Measurements from ENCODE around the gene STX8.
"Not testable (repeated sequence)": the region's sequence is repeated elsewhere in the genome, so short reads cannot be mapped to it uniquely, and the experiment has no call there.

STX8 gene, protein sequence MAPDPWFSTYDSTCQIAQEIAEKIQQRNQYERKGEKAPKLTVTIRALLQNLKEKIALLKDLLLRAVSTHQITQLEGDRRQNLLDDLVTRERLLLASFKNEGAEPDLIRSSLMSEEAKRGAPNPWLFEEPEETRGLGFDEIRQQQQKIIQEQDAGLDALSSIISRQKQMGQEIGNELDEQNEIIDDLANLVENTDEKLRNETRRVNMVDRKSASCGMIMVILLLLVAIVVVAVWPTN

DNA sequence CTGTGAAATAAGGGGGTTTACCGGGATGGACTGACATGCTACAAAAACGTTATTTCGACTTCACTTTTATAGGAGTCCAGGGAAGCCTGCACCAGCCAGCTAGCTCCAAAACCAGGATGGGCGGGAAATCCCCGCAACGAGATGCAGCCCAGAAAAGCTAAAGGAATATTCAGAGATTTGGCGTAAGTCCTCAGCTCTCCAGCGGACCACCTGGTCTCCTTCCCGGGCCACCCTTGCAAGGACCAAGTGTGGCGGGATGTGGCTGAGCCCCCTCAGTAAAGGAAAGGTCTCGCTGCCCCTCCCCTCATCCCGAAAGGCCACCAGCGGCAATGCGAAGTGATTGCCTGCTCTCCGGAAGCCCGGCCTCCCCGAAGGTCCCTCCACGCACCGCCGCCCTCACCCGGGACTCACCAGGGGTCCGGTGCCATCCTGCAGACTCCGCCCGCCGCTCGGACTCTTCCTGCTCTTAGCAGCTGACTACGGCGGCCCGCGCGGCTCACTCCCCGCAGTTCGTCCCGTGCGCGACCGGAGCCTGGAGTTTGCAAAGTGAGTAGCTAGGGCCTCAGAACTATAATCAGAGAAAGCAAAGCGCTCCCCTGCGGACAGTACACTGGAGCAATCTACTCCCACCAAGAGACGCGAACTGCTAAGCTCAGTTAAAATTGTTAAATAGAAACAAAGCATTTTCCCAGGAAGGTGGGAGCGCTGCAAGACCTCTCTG lies at the start of gene STX8:
TSS of gene STX8 (minus strand) at position 440 of the 721 bp plus-strand sequence. CDS start at position 428, 12 bp downstream.
- in situ Hi-C loops (cut with MboI; ENCODE audit: low pct_unique_long_range_greater_than_20kb, low sequenced_read_pairs), result no loop called here
- DNase-seq, result peak; percentile 89

DNA sequence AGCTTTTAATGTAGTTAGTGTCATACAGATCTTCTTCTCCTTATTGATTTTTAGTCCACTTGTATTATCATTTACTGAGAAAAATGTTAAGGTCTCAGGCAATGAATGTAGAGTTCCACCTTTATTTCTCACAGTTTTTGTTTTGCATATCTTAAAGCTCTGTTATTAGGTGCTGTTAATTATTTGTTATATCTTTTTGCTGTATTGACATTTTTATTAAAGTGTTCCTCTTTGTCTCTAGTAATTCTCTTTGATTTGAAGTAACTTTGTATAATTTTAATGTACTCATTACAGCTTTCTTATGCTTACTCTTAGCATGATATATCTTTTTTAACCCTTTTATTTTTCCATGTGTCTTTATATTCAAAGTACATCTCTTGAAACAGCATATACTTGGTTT lies 47.3 kb upstream of the STX8 start:
- in situ Hi-C loops (cut with MboI; ENCODE audit: low pct_unique_long_range_greater_than_20kb, low sequenced_read_pairs), result no loop called here
- no peak for DNase-seq

GRCh38 chr17:9615486-9615885 lies 39.9 kb upstream of the STX8 start:
- no peak for DNase-seq
- in situ Hi-C loops (cut with MboI; ENCODE audit: low pct_unique_long_range_greater_than_20kb, low sequenced_read_pairs), result no loop called here

DNA sequence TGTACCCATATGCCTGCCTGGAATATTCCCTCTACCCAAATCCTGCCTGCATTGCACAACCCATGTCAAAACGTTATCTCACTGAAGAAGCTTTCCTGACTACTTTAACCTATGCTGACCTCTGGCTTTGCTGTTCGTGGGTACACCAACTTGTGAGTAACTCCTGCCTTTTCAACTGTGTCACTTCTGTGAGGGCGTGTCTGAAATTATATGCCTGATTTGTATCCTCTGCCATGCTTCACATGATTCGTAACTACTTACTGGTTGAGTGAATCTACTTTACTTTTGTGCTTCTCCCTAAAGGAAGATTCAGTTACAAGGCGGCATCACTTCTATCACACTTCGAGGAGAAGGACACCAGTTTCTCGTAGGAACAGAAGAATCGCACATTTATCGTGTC lies 36.4 kb upstream of the STX8 start:
- in situ Hi-C loops (cut with MboI; ENCODE audit: low pct_unique_long_range_greater_than_20kb, low sequenced_read_pairs), result no loop called here
- DNase-seq, result no peak

GRCh38 chr17:9611557-9611956 lies 35.9 kb upstream of the STX8 start:
- in situ Hi-C loops (cut with MboI; ENCODE audit: low pct_unique_long_range_greater_than_20kb, low sequenced_read_pairs), result no loop called here
- no peak for DNase-seq

- in situ Hi-C loops (cut with MboI; ENCODE audit: low pct_unique_long_range_greater_than_20kb, low sequenced_read_pairs); DNase-seq: not testable (repeated sequence)
These were observed 31.4 kb upstream of the STX8 start for GRCh38 chr17:9607058-9607457.

DNA sequence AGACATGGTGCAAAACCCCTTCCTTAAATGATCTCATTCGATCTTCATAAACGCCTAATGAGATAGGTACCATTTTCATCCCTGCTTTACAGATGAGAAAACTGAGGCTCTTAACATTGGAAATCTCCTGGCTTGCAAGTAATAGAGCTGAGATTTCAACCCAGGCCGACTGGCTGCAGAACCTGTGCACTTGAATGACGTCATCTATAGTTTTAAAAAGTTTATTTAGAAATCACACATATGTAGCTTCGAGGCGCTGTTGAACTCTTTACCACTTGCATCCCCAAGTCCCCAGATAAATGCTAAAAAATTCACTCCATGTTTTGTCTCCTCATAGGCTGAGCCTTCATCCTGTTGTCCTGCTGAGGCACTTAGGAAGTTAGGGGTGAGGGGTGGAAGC lies 30.8 kb upstream of the STX8 start:
- in situ Hi-C loops (cut with MboI; ENCODE audit: low pct_unique_long_range_greater_than_20kb, low sequenced_read_pairs), result no loop called here
- DNase-seq, result no peak

GRCh38 chr17:9604583-9604982 lies 29.0 kb upstream of the STX8 start:
- DNase-seq; in situ Hi-C loops (cut with MboI; ENCODE audit: low pct_unique_long_range_greater_than_20kb, low sequenced_read_pairs): not testable (repeated sequence)

GRCh38 chr17:9598661-9599060 lies 23.0 kb upstream of the STX8 start:
- DNase-seq, result no peak
- in situ Hi-C loops (cut with MboI; ENCODE audit: low pct_unique_long_range_greater_than_20kb, low sequenced_read_pairs), result no loop called here

DNA sequence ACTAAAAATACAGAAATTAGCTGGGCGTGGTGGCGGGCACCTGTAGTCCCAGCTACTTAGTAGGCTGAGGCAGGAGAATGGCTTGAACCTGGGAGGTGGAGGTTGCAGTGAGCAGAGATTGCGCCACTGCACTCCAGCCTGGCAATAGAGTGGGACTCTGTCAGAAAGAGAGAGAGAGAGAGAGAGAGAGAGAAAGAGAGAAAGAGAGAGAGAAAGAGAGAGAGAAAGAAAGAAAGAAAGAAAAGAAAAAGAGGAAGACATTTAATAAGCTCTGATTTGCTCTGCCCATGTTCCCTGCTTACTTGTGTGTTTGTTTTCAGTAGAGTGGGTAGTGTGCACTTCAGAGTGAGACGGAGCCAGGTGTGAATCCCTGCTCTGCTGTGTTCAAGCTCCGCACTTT lies 22.0 kb upstream of the STX8 start:
- DNase-seq, result not testable (repeated sequence)

GRCh38 chr17:9594065-9594464 lies 18.4 kb upstream of the STX8 start:
- no peak for DNase-seq
- in situ Hi-C loops (cut with MboI; ENCODE audit: low pct_unique_long_range_greater_than_20kb, low sequenced_read_pairs), result no loop called here

More for the DNA sequence above, 22.0 kb upstream of the STX8 start:
- in situ Hi-C loops (cut with MboI; ENCODE audit: low pct_unique_long_range_greater_than_20kb, low sequenced_read_pairs), result not testable (repeated sequence)

- in situ Hi-C loops (cut with MboI; ENCODE audit: low pct_unique_long_range_greater_than_20kb, low sequenced_read_pairs), result no loop called here
- DNase-seq, result no peak
These were observed 12.5 kb upstream of the STX8 start for GRCh38 chr17:9587969-9588656.

DNA sequence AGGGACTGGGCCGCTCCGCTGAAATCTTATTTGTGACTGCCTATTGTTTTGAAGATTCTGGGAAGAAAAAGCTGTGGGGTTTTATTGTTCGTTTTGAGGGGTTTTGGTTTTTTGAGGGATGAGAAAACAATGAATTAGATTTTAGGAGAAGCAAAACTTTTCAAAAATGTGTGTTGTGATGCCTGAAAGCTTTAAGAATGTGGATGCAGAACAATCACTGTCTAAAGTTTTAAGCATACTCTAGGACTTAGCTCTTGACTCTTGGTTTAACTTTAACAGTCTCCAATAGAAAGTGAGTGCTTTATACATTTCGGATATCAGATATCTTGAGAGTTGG lies 1.7 kb upstream of the STX8 start:
- in situ Hi-C loops (cut with MboI; ENCODE audit: low pct_unique_long_range_greater_than_20kb, low sequenced_read_pairs), result no loop called here
- no peak for DNase-seq

GRCh38 chr17:9576521-9577372 lies 1.1 kb upstream of the STX8 start, which contains the start of gene CFAP52:
CFAP52 (plus strand) TSS chr17:9576642; CDS start chr17:9576696, 54 bp downstream.
- in situ Hi-C loops (cut with MboI; ENCODE audit: low pct_unique_long_range_greater_than_20kb, low sequenced_read_pairs), result no loop called here
- DNase-seq, result peak; percentile 77

DNA sequence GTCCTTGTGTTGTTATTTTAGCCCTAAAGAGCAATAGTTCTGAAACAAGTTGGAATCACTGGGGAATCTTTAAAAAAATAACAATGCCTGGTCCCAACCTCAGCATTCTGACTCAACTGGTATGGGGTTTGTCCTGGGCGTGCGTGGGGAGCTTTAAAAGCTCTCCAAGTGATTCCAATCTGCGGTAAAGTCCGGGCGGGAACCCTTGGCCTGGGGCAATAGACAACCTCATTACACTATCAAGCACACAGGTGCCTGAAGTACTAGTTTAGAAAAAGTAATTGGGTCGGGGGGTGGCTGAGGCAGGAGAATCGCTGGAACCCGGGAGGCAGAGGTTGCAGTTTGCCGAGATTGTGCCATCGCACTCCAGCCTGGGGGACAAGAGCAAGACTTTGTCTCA lies 4.4 kb downstream of the STX8 start:
- no peak for DNase-seq
- in situ Hi-C loops (cut with MboI; ENCODE audit: low pct_unique_long_range_greater_than_20kb, low sequenced_read_pairs), result no loop called here

DNA sequence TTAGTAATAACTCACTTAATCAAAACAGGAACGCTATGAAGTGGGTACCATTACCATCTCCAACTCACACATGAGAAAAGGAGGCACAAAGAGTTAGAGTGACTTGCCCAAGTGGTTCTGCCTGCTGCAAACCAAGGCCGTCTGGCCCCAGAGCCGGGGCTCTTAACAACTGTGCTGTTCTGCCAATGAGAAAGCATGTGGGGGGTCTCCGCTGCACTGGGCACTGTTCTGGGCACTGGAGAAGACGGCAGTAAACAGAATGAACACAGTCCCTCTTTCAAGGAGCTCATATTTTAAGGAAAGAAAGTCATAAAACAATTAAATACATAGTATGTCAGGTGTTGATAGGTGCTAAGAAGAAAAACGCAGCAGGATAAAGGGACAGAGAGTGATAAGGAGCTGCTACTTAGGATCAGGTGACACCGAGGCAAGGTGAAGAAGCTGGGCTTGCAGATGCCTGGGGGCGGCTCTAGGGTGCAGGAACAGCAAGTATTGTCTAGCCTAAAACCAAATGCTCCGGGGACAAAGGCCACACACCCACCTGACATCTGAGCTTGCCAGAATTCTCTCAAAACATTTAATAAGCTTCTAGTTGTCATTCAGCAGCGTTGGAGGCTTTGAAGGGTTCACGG lies 6.5 kb downstream of the STX8 start:
- DNase-seq, result no peak
- in situ Hi-C loops (cut with MboI; ENCODE audit: low pct_unique_long_range_greater_than_20kb, low sequenced_read_pairs), result no loop called here

DNA sequence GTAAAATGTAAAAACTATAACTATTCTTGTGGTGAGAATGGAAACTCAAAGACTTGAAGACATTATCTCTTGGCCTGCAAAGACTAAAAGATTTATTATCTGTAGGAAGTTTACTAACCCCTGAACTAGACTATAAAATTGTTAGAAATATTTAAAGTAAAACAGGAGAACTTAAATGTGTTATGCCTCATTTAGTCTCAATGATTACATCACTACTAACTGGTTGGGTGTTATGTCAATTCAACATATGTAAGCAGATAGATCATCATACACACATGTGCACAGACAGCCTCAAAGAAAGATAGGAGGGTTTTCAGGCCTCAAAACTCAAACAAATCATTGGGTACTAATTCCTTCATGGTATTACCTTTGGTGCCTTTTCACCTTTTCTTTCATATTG lies 7.6 kb downstream of the STX8 start:
- in situ Hi-C loops (cut with MboI; ENCODE audit: low pct_unique_long_range_greater_than_20kb, low sequenced_read_pairs), result no loop called here
- no peak for DNase-seq

DNA sequence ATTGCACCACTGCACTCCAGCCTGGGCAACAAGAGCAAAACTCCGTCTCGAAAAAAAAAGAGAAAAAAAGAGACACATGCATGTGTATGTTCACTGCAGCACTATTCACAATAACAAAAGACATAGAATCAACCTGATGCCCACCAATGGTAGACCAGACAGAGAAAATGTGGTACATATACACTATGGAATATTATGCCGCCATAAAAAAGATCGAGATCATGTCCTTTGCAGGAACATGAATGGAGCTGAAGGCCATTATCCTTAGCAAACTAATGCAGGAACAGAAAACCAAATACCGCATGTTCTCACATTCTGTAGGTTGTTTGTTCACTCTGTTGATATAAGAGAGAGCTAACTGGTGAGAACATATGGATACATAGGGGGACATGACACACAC lies 8.9 kb downstream of the STX8 start:
- in situ Hi-C loops (cut with MboI; ENCODE audit: low pct_unique_long_range_greater_than_20kb, low sequenced_read_pairs); DNase-seq: not testable (repeated sequence)

DNA sequence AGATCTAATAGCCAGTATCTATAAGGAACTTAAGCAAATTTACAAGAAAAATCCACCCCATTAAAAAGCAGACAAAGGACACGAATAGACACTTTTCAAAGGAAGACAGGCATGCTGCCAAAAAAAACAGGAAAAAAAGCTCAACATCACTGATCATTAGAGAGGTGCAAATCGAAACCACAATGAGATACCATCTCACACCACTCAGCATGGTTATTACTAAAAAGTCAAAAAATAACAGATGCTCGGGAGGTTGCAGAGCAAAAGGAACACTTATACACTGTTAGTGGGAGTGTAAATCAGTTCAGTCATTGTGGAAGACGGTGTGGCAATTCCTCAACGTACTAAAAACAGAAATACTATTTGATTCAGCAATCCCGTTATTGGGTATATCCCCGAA lies 9.6 kb downstream of the STX8 start:
- DNase-seq, result peak; percentile 56
- in situ Hi-C loops (cut with MboI; ENCODE audit: low pct_unique_long_range_greater_than_20kb, low sequenced_read_pairs), result no loop called here

Measured in KBM-7 (cell line).